Measurements from ENCODE around the gene IL12RB2. TPM values are rescaled to one million over a fixed set of nuclear protein-coding genes. Genes with fewer than 3 reads are reported as not detected.

The IL12RB2 gene
- total RNA-seq, 4 donors from 2014 or later = 0.50 to 2.8 (median 1.7) TPM; not detected in 1

DNA sequence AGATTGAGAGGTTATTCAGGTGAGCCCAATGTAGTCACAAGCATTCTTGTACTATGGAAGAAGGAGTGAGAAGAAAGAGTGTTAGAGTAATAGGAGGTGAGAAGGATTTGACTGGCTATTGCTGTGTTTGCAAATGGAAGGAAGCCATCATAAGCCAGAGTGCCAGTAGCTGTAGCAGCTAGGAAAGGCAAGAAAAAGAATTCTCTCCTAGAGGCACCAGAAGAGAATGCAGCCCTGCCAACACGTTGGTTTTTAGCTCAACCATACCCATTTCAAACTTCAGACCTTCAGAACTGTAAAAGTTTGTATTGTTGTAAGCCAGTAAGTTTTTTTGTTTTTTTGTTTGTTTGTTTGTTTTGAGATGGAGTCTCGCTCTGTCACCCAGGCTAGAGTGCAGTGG, 8.9 kb upstream of the IL12RB2 start:
- no peaks in the 10 kb centered on the region for H3K4me1 ChIP-seq
- H3K9me3 ChIP-seq = no peaks in the 10 kb centered on the region
- no peaks in the 10 kb centered on the region for H3K27me3 ChIP-seq
- no peak overlapping the region for H3K27ac ChIP-seq
- WGBS, 2 donors (ENCODE audit: low coverage in 1 of 2) = 37 to 54% methylated on average over 2 of the region's 2 CpGs
- H3K4me3 ChIP-seq = no peak overlapping the region
- ATAC-seq = no peak
- no peak for TF ChIP-seq EP300 (IDR thresholded peaks at IDR 0.05)
- TF ChIP-seq POLR2A (IDR thresholded peaks at IDR 0.05) = no peak
- no peak for TF ChIP-seq POLR2AphosphoS5 (IDR thresholded peaks at IDR 0.05)
- TF ChIP-seq, protein P1, sequence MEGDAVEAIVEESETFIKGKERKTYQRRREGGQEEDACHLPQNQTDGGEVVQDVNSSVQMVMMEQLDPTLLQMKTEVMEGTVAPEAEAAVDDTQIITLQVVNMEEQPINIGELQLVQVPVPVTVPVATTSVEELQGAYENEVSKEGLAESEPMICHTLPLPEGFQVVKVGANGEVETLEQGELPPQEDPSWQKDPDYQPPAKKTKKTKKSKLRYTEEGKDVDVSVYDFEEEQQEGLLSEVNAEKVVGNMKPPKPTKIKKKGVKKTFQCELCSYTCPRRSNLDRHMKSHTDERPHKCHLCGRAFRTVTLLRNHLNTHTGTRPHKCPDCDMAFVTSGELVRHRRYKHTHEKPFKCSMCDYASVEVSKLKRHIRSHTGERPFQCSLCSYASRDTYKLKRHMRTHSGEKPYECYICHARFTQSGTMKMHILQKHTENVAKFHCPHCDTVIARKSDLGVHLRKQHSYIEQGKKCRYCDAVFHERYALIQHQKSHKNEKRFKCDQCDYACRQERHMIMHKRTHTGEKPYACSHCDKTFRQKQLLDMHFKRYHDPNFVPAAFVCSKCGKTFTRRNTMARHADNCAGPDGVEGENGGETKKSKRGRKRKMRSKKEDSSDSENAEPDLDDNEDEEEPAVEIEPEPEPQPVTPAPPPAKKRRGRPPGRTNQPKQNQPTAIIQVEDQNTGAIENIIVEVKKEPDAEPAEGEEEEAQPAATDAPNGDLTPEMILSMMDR (IDR thresholded peaks at IDR 0.05) = no peak
- H3K36me3 ChIP-seq = no peaks in the 10 kb centered on the region

DNA sequence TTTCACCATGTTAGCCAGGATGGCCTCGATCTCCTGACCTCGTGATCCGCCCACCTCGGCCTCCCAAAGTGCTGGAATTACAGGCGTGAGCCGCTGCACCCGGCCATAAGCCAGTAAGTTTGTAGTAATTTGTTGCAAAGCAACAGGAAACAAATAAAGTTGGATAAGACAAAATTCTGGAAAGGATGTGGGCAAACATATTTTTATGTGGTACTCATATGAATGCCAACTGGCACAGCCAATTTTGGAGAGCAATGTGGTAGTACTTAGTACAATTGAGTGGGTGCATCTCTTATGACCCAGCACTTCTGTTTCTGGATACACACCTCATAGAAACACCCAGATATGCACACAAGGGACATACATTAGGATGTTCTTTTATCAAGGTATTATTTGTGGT, 8.4 kb upstream of the IL12RB2 start:
- H3K36me3 ChIP-seq = no peaks in the 10 kb centered on the region
- TF ChIP-seq POLR2A (IDR thresholded peaks at IDR 0.05) (no peak), EP300 (IDR thresholded peaks at IDR 0.05) (no peak), POLR2AphosphoS5 (IDR thresholded peaks at IDR 0.05) (no peak)
- TF ChIP-seq, protein P1 (IDR thresholded peaks at IDR 0.05) = no peak
- no peaks in the 10 kb centered on the region for H3K9me3 ChIP-seq
- H3K27me3 ChIP-seq = no peaks in the 10 kb centered on the region
- H3K27ac ChIP-seq = no peak overlapping the region
- 100% methylated on average over 5 of the region's 7 CpGs; no CpG with 5 or more reads in 1 of the 2 donors for WGBS, 2 donors (ENCODE audit: low coverage in 1 of 2)
- H3K4me1 ChIP-seq = no peaks in the 10 kb centered on the region
- no peak overlapping the region for H3K4me3 ChIP-seq
- no peak for ATAC-seq

DNA sequence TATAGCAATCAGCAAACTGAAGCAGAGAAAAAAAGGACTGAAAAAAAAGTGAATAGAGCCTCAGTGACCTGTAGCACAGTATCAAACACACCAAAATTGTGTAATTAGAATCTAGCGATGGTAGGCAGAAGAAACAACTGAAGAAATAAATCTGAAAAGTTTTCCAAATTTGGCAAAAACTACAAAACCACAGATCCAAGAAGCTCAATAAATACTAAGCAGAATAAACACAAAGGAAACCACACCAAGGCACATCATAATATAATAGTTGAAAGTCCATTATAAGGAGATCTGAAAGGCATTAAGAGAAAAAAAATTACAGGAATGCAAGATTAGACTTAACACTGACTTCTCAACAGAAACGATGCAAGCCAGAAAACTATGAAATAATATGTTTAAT, 7.1 kb upstream of the IL12RB2 start:
- TF ChIP-seq POLR2AphosphoS5 (IDR thresholded peaks at IDR 0.05) (no peak), POLR2A (IDR thresholded peaks at IDR 0.05) (no peak)
- TF ChIP-seq, protein P1 (IDR thresholded peaks at IDR 0.05) = no peak
- no peak for ATAC-seq

DNA sequence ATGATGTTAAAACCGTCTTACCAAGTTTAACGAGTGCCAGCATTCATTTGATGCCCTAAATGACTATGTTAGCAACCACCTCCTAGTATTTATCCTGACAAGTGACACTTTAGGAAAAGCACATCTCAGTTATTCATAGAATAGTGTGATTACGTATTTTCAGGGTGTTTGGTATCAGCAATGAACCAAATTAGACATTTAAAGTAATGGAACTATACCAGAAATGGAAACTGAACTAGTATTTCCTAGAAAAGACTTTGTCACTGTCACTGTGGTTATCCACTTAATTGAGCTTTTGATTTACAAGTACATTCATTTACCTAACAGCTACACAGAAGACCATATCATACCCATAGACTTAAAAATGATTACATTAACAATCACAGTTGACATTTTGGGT, 3.6 kb upstream of the IL12RB2 start:
- H3K4me3 ChIP-seq = no peak overlapping the region
- no peak overlapping the region for H3K27ac ChIP-seq
- TF ChIP-seq, protein P1 (IDR thresholded peaks at IDR 0.05) = no peak
- TF ChIP-seq EP300 (IDR thresholded peaks at IDR 0.05) (no peak), POLR2AphosphoS5 (IDR thresholded peaks at IDR 0.05) (no peak), POLR2A (IDR thresholded peaks at IDR 0.05) (no peak)
- 78 to 88% methylated on average over 3 of the region's 3 CpGs for WGBS, 2 donors (ENCODE audit: low coverage in 1 of 2)
- H3K27me3 ChIP-seq = peaks cover 27% of the 10 kb centered on the region
- no peak for ATAC-seq
- H3K36me3 ChIP-seq = no peaks in the 10 kb centered on the region
- peaks cover 0 to 15% (median 0%) of the 10 kb centered on the region in 3 donors for H3K4me1 ChIP-seq
- H3K9me3 ChIP-seq = no peaks in the 10 kb centered on the region

More for the DNA sequence above, 7.1 kb upstream of the IL12RB2 start:
- 45 to 49% methylated on average over 2 of the region's 2 CpGs for WGBS, 2 donors (ENCODE audit: low coverage in 1 of 2)
- Histone ChIP-seq H3K4me3 (no peak overlapping the region), H3K9me3 (no peaks in the 10 kb centered on the region), H3K4me1 (no peaks in the 10 kb centered on the region), H3K27ac (no peak overlapping the region), H3K27me3 (peaks cover 7% of the 10 kb centered on the region), H3K36me3 (no peaks in the 10 kb centered on the region)

DNA sequence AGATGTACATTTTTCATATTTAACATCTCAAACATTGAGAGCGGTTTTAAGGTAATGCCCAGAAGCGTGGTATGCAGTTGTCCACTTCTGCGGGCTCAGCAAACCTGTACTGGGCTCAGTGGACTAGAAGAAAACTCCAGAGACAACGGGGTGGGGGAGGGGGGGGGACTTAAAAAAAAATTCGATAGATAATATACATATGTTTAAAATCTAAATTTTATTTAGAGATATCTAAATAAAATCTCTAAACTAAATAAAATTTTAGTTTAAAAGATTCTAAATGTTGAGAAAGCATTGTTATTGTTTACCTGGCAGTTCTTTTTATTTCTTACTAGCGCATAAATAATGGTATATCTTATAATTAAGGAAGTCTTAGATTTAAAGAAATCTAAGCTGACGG, 1.1 kb upstream of the IL12RB2 start:
- ATAC-seq = no peak
- Histone ChIP-seq H3K4me3 (no peak overlapping the region), H3K9me3 (no peaks in the 10 kb centered on the region), H3K27ac (no peak overlapping the region), H3K36me3 (no peaks in the 10 kb centered on the region), H3K27me3 (peaks cover 27% of the 10 kb centered on the region), H3K4me1 (peaks cover 0 to 15% (median 0%) of the 10 kb centered on the region in 3 donors)
- TF ChIP-seq EP300 (IDR thresholded peaks at IDR 0.05) = no peak
- TF ChIP-seq, protein P1 (IDR thresholded peaks at IDR 0.05) = no peak
- no peak for TF ChIP-seq POLR2AphosphoS5 (IDR thresholded peaks at IDR 0.05)
- no peak for TF ChIP-seq POLR2A (IDR thresholded peaks at IDR 0.05)
- WGBS, 2 donors (ENCODE audit: low coverage in 1 of 2) = 83 to 86% methylated on average over 7 of the region's 7 CpGs
